ENCODE results near the gene FGD5. TPM values are rescaled to one million over a fixed set of nuclear protein-coding genes. Genes with fewer than 3 reads are reported as not detected.

FGD5 gene
- total and polyA plus RNA-seq, 2 experiments from 2014 or later, result 7.4 to 12.2 TPM

DNA sequence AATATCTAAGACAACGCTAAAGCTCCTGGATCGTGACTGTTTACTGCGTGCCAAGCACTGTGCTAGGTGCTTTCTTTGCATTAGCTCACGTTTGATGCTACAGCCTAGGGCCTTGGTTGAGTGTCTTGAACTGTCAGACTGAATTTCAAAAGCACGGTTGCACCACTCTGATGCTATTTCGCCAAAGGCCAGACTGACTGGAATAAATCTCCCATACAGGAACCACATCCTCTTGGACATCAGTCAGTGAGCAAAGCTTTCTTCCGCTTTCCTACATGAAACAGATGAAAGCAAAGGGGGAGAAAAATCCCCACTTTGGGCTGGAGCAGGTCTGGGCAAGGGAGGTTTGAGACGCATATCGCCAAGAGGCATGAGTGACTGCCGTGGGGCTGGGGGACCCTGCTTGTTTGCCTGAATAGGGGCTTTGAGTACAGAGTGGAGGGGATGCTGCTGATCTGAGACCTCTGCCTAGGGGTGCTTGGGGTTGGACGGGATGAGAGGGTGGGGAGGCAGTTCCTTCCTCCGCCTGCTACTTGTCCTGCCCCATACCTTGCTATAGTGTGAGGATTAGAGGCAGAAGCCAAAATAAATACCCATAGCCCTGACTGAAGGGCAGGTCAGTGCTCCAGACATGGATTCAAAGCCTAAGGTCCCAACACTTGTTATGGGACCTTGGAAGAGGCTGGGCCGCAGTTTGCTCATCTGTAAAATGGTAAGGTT, 5.3 kb downstream of the FGD5 start (continued):
- TF ChIP-seq, protein P1, sequence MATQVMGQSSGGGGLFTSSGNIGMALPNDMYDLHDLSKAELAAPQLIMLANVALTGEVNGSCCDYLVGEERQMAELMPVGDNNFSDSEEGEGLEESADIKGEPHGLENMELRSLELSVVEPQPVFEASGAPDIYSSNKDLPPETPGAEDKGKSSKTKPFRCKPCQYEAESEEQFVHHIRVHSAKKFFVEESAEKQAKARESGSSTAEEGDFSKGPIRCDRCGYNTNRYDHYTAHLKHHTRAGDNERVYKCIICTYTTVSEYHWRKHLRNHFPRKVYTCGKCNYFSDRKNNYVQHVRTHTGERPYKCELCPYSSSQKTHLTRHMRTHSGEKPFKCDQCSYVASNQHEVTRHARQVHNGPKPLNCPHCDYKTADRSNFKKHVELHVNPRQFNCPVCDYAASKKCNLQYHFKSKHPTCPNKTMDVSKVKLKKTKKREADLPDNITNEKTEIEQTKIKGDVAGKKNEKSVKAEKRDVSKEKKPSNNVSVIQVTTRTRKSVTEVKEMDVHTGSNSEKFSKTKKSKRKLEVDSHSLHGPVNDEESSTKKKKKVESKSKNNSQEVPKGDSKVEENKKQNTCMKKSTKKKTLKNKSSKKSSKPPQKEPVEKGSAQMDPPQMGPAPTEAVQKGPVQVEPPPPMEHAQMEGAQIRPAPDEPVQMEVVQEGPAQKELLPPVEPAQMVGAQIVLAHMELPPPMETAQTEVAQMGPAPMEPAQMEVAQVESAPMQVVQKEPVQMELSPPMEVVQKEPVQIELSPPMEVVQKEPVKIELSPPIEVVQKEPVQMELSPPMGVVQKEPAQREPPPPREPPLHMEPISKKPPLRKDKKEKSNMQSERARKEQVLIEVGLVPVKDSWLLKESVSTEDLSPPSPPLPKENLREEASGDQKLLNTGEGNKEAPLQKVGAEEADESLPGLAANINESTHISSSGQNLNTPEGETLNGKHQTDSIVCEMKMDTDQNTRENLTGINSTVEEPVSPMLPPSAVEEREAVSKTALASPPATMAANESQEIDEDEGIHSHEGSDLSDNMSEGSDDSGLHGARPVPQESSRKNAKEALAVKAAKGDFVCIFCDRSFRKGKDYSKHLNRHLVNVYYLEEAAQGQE (IDR thresholded peaks at IDR 0.05; ENCODE audit: unreplicated experiment), result no peak
- TF ChIP-seq, protein P2, sequence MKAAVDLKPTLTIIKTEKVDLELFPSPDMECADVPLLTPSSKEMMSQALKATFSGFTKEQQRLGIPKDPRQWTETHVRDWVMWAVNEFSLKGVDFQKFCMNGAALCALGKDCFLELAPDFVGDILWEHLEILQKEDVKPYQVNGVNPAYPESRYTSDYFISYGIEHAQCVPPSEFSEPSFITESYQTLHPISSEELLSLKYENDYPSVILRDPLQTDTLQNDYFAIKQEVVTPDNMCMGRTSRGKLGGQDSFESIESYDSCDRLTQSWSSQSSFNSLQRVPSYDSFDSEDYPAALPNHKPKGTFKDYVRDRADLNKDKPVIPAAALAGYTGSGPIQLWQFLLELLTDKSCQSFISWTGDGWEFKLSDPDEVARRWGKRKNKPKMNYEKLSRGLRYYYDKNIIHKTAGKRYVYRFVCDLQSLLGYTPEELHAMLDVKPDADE (IDR thresholded peaks at IDR 0.05), result no peak
- TF ChIP-seq POLR2AphosphoS5 (IDR thresholded peaks at IDR 0.05; ENCODE audit: low read depth) (no peak), NANOG (IDR thresholded peaks at IDR 0.05; ENCODE audit: borderline replicate concordance) (no peak), JUNB (IDR thresholded peaks at IDR 0.05; ENCODE audit: unreplicated experiment) (no peak)

GRCh38 chr3:14824646-14825045, 5.9 kb downstream of the FGD5 start:
- Histone ChIP-seq H3K4me3 (no peak overlapping the region), H3F3A (replicated peaks; ENCODE audit: low read depth) (no peaks in the 10 kb centered on the region), H3K27me3 (ENCODE audit: insufficient read depth) (no peaks in the 10 kb centered on the region), H3K4me1 (ENCODE audit: insufficient read depth) (peaks cover 16% of the 10 kb centered on the region), H2AFZ (no peak overlapping the region), H4K20me1 (replicated peaks; ENCODE audit: insufficient read depth) (no peaks in the 10 kb centered on the region), H3K79me2 (replicated peaks; ENCODE audit: insufficient read depth) (no peaks in the 10 kb centered on the region; the same call in 1 of the 2 replicates), H3K4me2 (no peak overlapping the region), H3K9me2 (ENCODE audit: insufficient read depth) (no peaks in the 10 kb centered on the region), H3K27ac (ENCODE audit: low read depth) (no peak overlapping the region), H3K36me3 (ENCODE audit: insufficient read depth) (no peaks in the 10 kb centered on the region)
- Mint-ChIP-seq H3K9me3 (no peaks in the 10 kb centered on the region), H3K4me3 (no peak overlapping the region), H3K27me3 (ENCODE audit: insufficient read depth, low read depth, poor library complexity) (peaks cover 11% of the 10 kb centered on the region), H3K27ac (no peak overlapping the region), H3K4me1 (peaks cover 35% of the 10 kb centered on the region), H3K36me3 (ENCODE audit: low read depth) (no peaks in the 10 kb centered on the region; the same call in 1 of the 3 replicates)
- ATAC-seq (no peak), DNase-seq (ENCODE audit: low spot score) (no peak)
- no peak for TF ChIP-seq ZNF114 (CRISPR knock-in tag; IDR thresholded peaks at IDR 0.05)
- no peak for TF ChIP-seq STAT1 (IDR thresholded peaks at IDR 0.05; ENCODE audit: unreplicated experiment)
- no peak for TF ChIP-seq ZNF331 (CRISPR knock-in tag; IDR thresholded peaks at IDR 0.05; ENCODE audit: low read depth)
- TF ChIP-seq ZNF462 (CRISPR knock-in tag; IDR thresholded peaks at IDR 0.05), result no peak
- TF ChIP-seq EZH2 (IDR thresholded peaks at IDR 0.05; ENCODE audit: low read depth, unreplicated experiment), result no peak
- no peak for TF ChIP-seq POLR2AphosphoS5 (IDR thresholded peaks at IDR 0.05; ENCODE audit: low read depth)
- TF ChIP-seq, protein P2 (IDR thresholded peaks at IDR 0.05), result no peak
- no peak for TF ChIP-seq CREB1 (CRISPR knock-in tag; IDR thresholded peaks at IDR 0.05; ENCODE audit: low read depth)
- TF ChIP-seq EZH2phosphoT487 (IDR thresholded peaks at IDR 0.05; ENCODE audit: unreplicated experiment), result no peak
- no peak for TF ChIP-seq NANOG (IDR thresholded peaks at IDR 0.05; ENCODE audit: borderline replicate concordance)
- no peak for TF ChIP-seq JUNB (IDR thresholded peaks at IDR 0.05; ENCODE audit: unreplicated experiment)
